Ramos (cell line): ENCODE data around the gene ACVR2B.
"Not testable (repeated sequence)": the region's sequence is repeated elsewhere in the genome, so short reads cannot be mapped to it uniquely, and the experiment has no call there.

Experiments used
- in situ Hi-C: fragments of 300-500 bp; cut with MboI; formaldehyde crosslinking; loops from one replicate; pipeline ENCODE4 v1.14.3; 2022; ENCODE audit warnings: low sequenced_read_pairs; ENCODE audit not compliant: unreplicated experiment

ACVR2B gene

DNA sequence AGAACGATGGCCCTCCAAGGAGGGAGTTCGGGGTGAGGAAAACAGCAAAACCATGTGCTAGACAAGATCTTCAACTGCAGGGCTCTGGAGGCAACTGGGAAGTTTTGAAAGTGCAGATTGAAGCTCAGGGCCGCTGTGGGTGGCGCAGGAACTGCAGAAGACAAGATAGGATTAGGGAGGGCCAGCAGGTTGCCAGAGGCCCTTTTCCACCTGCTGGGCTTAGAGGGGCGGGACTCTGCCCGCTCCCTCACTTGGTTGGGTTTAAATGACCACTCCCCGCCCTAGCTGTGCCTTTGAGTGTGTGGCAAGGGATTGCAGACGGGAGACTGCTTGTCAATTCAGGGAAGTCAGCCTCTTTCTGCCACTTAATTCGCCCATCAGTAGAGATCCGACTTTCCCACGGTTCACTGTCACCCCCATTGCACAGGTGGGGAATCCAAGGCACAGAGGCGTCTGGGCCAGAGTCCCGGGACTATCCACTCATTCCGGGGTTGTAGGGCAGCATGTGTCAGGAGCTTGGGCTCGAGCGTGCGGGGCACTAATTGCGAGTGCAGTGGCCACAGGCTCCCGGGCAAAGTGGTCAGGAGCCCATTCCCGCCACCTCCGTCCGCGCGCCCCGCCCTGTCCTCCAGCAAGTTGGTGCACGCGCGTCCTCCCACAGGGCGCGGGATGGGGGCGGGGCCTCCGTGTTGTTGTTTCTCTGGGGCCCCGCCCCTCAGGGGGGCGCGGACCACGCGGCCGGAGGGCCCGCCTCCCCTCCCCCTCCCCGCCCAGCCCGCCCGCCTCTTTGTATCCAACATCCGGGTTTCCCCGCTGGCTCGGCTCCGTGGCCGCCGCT, at the start of gene ACVR2B:
ACVR2B (plus strand) TSS at position 816 of the 838 bp plus-strand sequence. CDS start 433 bp downstream, outside the sequence.
- in situ Hi-C loops = no loop called here

DNA sequence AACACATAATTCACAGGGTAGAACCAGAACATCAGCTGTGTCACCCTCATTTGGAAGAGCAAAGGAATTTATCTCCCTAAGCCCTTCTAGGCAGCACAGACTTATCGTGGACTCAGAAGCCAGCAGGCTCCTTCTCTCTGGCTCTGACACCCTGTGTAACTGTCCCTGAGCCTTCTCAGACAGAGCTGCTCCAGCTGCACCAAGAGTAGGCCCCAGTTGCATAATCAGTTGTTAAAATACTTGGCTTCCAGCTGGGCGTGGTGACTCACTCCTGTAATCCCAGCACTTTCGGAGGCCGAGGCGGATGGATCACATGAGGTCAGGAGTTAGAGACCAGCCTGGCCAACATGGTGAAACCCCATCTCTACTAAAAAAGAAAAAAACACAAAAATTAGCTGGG, 49.4 kb upstream of the ACVR2B start:
- in situ Hi-C loops = no loop called here

DNA sequence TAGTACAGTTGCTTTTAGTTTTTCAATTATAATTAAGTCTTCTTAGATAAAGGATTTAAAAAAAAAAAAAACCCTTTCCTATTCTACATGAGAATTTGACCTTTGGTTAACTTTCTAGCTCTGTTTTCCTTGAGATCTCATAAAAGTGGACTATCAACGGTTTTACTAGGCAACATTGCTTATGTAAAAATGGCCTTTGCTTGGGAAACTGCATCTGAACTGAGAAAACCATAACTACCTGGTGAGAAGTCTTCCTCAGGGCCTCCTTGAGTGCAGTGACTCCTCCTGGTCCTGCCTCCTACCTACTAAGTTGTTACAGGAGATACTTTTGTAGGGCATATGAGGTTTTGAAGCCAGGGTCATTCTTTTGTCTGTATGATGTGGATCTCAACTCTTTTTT, 42.1 kb upstream of the ACVR2B start:
- in situ Hi-C loops = no loop called here

DNA sequence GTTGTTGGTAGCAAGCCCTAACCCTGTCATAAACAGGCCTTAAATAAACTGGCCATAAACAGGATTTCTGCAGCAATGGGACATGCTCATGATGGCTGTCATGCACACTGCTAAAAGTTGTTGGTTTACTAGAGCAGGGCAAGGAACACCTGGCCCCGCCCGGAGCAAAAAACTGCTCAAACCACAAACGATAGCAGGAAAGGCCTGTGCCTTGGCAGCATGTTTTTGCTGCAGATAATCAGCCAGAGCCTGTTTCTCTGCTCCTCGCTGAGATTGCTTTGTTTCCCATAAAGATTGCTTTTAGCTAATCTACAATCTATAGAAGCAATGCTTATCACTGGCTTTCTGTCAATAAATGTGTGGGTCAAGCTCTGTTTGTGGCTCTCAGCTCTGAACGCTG, 32.9 kb upstream of the ACVR2B start:
- in situ Hi-C loops = not testable (repeated sequence)

DNA sequence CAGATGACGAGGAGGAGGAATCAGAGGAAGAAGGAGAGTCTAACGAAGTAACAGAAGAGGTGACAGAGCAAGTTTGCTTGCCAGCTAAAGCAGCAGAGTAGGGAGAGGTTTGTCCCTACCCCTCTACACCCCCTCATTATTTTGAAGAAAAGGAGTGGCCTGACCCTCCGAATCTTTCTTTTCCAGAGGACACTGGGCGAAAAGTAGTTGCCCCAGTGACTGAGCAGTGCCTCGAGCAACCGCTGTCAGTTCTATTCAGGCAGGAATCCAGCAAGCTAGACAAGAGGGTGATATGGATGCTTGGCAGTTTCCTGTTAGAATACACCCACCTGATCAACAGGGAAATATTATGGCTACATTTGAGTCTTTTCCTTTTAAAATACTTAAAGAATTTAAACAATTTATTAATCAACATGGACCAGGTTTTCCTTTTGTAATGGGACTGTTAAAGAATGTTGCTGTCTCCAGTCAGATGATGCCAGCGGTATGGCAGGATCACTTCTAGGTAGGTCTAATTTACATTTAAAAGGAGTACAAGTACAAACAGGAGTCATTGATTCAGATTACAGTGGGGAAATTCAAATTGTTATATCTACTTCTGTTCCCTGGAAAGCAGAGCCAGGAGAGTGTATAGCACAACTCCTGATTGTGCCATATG, 31.9 kb upstream of the ACVR2B start:
- in situ Hi-C loops = no loop called here

DNA sequence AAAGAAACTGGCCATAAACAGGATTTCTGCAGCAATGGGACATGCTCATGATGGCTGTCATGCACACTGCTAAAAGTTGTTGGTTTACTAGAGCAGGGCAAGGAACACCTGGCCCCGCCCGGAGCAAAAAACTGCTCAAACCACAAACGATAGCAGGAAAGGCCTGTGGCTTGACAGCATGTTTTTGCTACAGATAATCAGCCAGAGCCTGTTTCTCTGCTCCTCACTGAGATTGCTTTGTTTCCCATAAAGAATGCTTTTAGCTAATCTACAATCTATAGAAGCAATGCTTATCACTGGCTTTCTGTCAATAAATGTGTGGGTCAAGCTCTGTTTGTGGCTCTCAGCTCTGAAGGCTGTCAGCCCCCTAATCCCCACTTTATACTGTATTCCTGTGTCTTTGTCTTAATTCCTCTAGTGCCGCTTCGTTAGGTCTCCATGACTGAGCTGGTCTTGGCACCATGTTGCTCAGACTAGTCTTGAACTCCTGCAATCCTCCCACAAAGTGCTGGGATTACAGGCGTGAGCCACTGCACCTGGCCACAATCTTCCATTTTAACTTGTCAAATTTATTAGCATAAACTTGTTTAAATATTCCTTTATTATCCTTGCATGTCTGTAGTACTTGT, 26.8 kb upstream of the ACVR2B start:
- in situ Hi-C loops = not testable (repeated sequence)

DNA sequence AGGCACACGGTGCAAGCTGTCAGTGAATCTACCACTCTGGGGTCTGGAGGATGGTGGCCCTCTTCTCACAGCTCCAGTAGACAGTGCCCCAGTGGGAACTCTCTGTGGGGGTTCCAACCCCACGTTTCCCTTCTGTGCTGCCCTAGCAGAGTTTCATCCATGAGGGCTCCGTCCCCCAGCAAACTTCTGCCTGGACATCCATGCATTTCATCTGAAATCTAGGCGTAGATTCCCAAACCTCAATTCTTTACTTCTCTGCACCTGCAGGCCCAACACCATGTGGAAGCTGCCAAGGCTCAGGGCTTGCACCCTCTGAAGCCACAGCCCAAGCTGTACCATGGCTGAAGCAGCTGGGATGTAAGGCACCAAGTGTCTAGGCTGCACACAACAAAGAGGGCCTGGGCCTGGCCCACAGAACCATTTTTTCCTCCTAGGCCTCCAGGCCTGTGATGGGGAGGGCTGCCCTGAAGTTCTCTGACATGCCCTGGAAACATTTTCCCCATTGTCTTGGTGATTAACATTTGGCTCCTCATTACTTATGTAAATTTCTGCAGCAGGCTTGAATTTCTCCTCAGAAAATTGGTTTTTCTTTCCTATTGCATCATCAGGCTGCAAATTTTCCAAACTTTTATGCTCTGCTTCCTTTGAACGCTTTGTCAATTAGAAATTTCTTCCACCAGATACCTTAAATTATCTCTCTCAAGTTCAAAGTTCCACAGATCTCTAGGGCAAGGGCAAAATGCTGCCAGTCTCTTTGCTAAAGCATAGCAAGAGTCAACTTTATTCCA, 20.6 kb upstream of the ACVR2B start:
- in situ Hi-C loops = not testable (repeated sequence)

DNA sequence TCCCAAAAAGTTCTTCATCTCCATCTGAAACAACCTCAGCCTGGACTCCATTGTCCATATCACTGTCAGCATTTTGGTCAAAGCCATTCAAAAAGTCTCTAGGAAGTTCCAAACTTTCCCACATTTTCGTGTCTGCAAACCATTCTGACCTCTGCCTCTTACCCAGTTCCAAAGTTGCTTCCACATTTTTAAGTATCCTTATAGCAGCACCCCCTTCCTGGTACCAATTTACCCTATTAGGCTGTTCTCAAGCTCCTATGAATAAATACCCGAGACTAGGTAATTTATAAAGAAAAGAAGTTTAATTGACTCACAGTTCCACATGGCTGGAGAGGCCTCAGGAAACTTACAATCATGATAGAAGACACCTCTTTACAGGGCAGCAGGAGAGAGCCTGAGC, 20.0 kb upstream of the ACVR2B start:
- in situ Hi-C loops = not testable (repeated sequence)

DNA sequence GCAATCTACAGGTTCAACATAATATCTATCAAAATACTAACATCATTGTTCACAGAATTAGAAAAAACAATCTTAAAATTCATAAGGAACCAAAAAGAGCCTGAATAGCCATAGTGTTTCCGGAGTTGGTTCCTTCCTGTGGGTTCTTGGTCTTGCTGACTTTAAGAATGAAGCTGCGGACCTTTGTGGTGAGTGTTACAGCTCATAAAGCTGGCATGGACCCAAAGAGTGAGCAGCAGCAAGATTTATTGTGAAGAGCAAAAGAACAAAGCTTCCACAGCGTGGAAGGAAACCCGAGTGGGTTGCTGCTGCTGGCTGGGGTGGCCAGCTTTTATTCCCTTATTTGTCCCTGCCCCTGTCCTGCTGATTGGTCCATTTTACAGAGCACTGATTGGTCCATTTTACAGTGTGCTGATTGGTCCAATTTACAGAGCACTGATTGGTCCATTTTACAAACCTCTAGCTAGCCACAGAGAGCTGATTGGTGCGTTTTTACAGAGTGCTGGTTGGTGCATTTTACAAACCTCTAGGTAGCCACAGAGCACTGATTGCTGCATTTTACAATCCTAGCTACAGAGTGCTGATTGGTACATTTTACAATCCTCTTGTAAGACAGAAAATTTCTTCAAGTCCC, 15.1 kb upstream of the ACVR2B start:
- in situ Hi-C loops = not testable (repeated sequence)

DNA sequence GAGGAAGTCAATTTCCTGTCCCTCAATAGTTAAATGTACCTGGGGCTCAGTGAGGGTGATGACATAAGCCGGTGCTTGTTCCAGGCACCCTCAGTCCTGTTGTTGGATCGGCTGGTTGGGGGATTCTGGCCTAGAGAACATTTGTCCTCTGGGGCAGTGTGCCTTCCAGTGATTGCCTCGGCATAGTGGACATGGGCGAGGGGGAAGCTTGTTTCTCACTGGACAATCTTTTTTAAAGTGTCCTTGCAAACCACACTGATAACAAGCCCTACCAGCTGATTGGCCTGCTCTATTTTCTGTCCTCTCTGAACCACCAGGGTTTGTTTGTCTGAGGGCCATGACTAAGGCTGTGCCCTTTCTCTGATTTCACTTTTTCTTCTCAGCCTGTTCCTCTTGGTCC, 10.5 kb upstream of the ACVR2B start:
- in situ Hi-C loops = not testable (repeated sequence)

DNA sequence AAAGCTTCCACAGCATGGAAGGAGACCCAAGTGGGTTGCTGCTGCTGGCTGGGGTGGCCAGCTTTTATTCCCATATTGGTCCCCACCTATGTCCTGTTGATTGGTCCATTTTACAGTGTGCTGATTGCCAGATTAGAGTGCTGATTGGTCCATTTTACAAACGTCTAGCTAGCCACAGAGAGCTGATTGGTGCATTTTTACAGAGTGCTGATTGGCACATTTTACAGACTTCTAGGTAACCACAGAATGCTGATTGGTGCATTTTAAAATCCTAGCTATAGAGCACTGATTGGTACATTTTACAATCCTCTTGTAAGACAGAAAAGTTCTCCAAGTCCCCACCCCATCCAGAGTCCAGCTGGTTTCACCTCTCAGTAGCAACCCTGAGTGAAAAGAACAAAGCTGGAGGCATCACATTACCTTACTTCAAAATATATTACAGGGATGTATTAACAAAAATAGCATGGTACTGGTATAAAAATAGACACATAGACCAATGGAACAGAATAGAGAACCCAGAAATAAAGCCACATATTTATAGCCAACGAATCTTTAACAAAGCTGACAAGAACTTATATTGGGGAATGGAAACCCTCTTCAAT, 7.5 kb upstream of the ACVR2B start:
- in situ Hi-C loops = no loop called here

DNA sequence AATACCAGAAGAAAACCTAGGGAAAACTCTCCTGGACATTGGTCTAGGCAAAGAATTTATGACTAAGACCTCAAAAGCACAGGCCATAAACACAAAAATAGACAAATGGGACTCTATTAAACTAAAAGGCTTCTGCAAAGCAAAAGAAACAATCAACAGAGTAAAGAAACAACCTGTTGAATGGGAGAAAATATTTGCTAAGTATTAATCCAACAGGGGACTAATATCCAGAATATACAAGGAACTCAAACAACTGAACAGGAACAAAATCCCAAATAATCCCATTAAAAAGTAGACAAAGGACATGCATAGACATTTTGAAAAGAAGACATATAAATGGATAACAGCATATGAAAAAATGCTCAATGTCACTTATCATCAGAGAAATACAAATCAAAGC, 6.9 kb upstream of the ACVR2B start:
- in situ Hi-C loops = no loop called here

DNA sequence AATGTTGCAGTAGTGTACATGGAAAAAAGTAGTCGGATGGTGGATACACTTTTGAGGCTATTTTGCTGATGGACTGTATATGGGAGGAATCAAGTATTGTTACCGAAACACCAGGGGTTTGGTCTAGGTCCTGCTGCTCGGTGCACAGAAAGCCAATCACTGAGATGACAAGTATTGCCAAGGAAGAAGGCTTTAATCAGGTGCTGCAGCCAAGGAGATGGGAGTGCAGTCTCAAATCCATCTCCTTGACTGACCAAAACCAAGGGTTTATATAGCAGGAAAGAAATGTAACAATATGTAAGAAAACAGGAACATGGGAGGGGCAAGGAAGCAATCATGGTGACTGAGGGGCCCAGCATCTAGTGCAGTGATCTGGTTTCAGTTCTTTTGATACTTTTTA, 2.8 kb upstream of the ACVR2B start:
- in situ Hi-C loops = no loop called here

DNA sequence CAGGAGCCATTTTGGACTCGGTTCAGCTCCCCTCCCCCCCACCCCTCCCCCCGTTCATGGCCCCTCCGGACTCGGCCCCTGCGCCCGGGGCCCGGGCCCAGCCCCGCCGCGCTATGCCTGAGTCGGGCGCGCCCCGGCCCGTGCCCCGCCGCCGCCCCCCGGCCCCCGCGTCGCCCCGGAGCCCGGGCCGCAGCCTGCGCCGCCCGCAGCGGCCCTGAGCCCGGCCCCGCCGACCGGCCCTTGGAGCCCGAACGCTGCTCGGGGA, 155 bp downstream of the ACVR2B start:
- in situ Hi-C loops = no loop called here

DNA sequence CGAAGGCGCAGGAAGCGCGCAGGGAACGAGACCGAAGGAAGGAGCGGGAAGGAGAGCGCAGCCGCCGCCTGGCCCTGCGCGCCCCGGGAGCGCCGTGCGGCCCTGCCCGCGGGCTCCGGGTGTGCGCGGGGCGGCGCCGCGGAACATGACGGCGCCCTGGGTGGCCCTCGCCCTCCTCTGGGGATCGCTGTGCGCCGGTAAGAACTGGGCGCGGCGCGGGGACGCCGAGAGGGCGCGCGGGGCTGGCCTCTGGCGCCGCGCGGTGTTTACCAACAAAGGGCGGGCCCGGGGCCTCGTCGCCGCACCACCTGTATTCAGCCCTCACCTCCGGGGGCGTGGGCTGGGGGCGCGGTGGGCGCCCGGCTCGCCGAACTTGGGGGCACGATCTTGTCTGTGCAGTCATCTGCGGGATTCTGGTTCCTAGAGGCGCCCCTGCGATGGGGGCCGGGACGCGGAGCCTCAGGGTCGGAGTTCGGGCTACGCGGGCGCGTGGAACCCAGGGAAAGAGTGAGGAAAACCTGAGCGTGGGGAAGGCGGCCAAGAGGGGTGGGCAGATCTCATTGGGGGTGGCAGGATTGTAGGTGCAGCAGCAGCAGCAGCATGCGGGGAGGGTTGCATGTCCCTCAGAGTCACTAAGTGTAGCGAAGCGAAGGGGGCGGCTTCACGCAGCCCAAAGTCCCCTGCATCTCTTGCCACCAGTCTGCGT, 641 bp downstream of the ACVR2B start:
- in situ Hi-C loops = no loop called here

DNA sequence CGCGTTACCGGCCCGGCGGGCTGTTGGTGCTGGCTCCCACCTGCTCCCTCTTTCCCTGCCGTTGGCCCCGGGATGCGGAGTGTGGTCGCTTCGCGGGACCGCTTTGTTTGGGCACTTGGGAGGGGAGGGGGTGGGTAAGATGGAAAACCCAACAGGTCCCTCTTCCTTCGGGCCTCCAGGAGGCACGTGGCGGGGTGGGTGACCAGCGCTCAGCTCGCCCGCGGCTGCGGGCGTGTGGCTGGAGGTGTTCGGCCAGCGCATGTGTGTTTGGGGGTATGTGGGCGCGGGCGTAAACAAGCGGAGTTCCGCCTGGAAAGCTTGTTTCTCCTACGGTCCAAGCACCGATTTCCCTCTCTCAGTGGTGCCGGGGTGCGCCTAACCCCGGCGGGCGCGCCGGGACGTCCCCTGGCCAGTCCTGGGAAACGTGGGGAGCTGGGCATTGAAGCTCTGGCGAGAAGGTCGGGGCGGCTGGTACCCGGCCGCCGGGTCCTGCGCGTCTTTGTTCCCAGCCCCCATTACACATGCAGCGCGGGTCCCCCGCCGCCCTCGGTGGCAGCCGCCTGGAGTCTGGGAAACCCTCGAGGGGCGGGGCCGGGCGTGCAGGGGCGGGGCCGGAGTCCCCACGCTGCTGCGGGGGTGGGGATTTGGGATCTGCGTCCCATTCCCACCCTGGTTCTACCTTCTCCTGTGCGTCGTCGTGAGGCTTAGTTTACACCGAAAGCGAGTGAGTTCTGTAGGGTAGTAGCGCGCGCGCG, 1.4 kb downstream of the ACVR2B start:
- in situ Hi-C loops = no loop called here

DNA sequence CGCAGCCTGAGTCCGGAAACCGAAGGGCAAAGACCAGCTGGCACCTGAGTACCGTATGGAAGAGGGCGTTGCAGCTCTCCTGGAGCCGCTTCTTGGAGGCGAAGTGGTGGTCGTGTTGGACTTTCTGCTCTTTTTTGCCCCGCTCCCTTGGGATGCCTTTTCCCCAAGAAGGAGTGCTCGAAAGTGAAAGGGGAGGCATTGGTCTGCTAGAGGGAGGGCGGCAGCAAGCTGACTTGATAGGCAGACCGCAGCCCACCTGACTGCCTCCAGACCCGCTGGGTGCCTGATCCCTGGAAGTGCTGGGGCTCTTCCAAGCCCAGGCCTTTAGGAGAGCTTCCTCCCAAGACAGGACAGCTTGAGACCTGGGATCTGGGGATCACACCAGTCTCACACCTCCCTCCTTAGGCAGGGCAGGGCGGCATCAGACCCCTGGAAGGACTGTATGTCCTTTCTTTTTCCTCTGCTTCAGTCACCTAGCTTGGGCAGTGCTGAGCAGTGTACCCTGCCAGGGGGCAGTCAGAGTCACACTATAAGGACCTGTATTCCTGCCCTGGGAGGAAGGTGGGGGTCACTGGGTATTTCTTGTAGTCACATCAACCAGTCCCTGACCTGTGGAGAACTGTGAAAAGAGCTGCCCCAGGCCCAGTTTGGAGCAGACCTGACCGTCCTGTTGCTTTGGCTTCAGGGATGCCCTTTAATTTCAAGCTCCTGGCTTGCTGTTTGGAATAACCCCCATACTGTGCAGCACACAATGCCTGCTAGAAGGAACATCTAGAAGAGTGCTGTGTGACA, 2.1 kb downstream of the ACVR2B start:
- in situ Hi-C loops = no loop called here
